ENCODE results near the gene SPDYE17. TPM values are rescaled to one million over a fixed set of nuclear protein-coding genes. Genes with fewer than 3 reads are reported as not detected.
"Not testable (repeated sequence)": the region's sequence is repeated elsewhere in the genome, so short reads cannot be mapped to it uniquely, and the experiment has no call there.

The SPDYE17 gene
- polyA plus RNA-seq, 1 donor, result not detected

DNA sequence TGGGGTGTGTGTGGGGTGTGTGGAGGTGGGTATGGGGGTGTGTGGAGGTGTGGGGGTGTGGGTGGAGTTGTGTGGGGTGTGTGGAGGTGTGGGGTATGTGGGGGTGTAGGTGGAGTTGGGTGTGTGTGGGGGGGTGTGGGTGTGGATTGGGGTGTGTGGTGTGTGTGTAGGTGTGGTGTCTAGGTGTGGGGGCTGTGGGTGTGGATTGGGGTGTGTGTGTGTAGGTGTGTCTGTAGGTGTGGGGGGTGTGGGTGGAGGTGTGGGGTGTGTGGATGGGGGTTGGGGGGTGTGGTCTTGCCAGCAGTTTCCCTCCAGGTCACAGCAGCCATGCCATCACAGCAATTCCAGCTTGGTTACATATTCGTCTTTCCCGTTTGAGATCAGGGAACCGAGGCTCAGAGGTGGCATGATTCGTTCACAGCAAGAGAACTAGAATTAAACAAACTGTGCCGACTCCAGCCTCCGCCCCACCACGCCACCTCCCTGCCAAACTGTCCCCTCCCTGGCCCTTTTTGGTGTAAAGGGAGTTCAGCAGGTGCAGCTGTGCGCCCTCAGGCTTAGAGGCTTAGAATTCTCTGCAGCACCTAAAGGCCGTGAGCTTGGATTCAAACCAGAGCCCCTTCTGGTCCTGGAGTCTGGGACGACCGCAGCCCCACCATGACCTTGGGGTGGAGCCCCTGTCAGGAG, 33.3 kb downstream of the SPDYE17 start:
- not testable (repeated sequence) for DNase-seq (ENCODE audit: low read depth)

- DNase-seq (ENCODE audit: low read depth), result no peak
These were observed 33.9 kb downstream of the SPDYE17 start for GRCh38 chr7:76998285-76998589.

- no peak for DNase-seq (ENCODE audit: low read depth)
These were observed 34.5 kb downstream of the SPDYE17 start for GRCh38 chr7:76997381-76998284.

DNA sequence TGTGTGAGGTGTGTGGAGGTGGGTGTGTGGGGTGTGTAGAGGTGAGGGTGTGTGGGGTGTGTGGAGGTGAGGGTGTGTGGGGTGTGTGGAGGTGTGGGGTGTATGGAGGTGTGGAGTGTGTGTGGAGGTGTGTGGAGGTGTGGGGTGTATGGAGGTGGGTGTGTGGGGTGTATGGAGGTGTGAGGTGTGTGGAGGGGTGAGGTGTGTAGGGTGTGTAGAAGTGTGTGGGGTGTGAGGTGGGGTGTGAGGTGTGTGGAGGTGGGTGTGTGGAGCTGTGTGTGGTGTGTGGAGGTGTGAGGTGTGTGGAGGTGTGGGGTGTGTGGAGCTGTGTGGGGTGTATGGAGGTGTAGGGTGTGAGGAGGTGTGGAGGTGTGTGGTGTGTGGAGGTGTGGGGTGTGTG, 35.2 kb downstream of the SPDYE17 start:
- not testable (repeated sequence) for DNase-seq (ENCODE audit: low read depth)

- DNase-seq (ENCODE audit: low read depth), result not testable (repeated sequence)
These were observed 37.9 kb downstream of the SPDYE17 start for GRCh38 chr7:76994286-76994685.

GRCh38 chr7:76993831-76994230, 38.3 kb downstream of the SPDYE17 start:
- not testable (repeated sequence) for DNase-seq (ENCODE audit: low read depth)

- DNase-seq (ENCODE audit: low read depth), result not testable (repeated sequence)
These were observed 39.3 kb downstream of the SPDYE17 start for GRCh38 chr7:76992871-76993270.

DNA sequence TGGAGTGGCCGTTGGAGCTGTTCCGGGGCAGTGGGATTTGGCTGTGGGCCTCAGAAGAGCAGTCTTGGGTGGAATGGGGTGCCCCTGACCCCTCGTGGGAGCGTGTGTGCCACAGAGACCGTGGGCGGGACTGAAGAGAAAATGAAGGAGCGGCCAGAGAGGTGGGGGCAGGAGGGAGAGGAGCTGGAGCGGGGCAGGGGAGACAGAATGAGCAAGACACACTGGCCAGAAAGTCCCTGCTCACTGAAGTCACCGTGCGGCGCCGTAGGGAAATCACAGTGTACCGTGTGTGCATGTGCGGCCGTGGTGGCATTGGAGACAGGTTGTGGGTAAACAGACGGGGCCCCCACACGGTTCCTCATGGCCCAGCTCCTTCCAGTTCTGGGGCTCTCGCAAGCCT, 40.0 kb downstream of the SPDYE17 start:
- DNase-seq (ENCODE audit: low read depth), result not testable (repeated sequence)

DNA sequence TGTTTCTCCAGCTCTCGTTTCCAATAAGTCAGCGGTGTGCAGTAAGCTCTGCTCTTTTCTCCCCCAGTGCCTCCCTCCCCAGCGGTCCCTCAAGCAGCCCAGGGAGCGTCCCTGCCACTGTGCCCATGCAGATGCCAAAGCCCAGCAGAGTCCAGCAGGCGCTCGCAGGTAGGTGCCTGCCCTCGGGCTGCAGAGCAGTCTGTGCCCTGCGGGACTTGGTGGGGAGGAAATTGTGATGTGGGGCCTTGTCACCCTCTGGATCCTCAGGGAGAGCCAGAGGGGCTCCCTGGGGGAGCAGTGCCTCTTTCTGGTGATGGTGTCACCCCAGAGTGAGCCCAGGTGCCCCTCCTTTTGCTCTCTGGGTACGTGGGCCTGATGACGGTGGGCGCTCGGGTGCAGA, 42.0 kb downstream of the SPDYE17 start:
- not testable (repeated sequence) for DNase-seq (ENCODE audit: low read depth)

DNA sequence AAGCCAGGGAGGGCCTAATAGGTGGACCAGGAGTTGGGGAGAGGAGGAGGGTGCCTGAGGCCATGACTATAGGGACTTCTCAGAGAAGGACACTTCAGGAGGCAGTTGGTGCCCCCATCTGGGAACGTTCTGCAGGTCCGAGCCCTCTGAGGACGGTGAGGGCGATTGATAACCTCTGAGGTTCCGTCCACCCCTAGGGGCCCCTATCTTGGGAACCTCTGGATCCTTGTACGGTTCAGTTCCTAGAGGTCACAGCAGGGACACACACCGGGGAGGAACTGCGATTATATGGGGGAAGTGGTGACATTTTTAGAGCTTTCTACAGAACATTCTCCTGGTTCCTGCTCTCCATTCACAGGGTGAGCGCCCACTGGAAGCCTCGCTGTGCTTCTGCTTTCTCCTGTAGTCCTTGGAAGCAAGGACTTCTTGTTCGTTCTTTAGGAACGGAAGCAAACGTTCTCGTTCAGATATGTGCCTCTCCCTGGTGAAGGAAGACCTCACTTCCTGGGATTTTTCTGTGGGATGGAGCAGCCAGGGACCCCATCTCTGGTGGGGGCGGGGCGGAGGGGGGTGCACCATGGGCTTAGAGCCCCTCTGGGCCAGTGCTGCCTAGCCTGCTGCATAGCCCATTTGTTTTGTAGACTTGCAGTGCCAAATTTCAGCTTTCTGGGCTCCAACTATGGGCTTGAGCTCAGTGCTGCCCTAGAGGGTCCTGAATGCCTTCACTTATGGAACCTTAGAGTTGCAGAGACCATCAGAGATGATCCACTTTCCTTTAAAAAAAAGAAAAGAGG, 46.0 kb downstream of the SPDYE17 start:
- DNase-seq (ENCODE audit: low read depth), result not testable (repeated sequence)

DNA sequence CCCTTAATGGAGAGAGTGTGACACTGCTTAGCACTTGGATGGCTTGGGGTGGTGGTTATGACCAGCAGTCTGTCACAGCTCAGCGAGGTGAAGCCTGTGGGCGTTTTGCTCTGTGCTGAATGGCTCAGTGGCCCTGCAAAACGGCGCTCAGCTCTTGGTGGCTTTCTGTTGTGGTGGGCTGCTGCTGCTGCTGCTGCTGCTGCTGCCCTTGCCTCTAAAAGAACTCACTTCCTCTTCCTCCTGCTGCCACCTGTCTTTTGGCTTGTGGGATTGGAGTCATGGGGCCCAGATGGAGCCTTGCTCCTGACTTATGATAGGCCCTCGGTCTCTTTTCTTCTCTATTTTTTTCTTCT, 47.4 kb downstream of the SPDYE17 start:
- not testable (repeated sequence) for DNase-seq (ENCODE audit: low read depth)

DNA sequence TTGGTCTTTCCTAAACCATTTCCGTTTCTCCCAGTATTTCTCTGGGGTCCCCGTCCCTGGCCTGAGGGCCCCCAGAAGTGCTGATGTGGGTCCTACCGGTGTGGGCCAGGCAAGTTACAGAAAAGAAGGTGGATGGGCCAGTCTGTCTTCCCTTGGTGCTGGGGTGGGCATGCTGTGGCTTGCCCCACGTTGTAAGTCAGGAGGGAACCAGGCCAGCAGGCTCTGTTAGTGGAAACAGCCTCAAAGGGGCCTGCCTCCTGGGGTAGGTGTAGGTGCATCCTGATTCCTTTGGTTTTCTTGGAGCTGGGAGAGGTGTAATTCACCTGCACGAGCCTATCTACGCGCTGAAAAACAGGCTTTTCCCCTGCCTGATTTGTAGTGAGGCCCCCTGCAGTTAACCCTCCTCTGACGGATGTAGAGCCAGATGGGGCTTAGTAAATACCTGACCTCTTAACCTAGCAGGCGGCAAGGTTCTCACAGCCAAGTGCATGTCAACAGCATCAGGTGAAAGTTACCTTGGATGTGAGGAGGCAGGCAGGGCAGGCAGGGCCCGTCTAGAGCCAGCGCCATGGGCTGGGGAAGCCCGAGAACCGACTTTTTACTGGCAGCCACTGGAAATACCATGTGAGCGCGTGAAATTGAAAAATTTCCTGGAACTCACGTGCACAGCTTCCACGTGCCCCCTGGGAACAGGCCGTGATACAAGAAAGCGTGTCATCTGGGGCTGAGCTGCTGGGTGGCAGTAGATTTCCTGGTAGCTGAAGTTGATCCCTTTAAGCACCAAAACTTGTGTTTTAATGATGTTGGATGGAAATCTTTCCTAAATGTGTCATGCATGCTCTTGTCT, 48.0 kb downstream of the SPDYE17 start:
- not testable (repeated sequence) for DNase-seq (ENCODE audit: low read depth)

- DNase-seq (ENCODE audit: low read depth), result not testable (repeated sequence)
These were observed 48.8 kb downstream of the SPDYE17 start for GRCh38 chr7:76983333-76983732.

- DNase-seq (ENCODE audit: low read depth), result not testable (repeated sequence)
These were observed 49.7 kb downstream of the SPDYE17 start for GRCh38 chr7:76982501-76982900.

GRCh38 chr7:76981187-76981970, 50.8 kb downstream of the SPDYE17 start:
- DNase-seq (ENCODE audit: low read depth), result not testable (repeated sequence)

GRCh38 chr7:76980576-76980975, 51.6 kb downstream of the SPDYE17 start:
- not testable (repeated sequence) for DNase-seq (ENCODE audit: low read depth)

GRCh38 chr7:76977761-76978367, 54.3 kb downstream of the SPDYE17 start:
- not testable (repeated sequence) for DNase-seq (ENCODE audit: low read depth)

DNA sequence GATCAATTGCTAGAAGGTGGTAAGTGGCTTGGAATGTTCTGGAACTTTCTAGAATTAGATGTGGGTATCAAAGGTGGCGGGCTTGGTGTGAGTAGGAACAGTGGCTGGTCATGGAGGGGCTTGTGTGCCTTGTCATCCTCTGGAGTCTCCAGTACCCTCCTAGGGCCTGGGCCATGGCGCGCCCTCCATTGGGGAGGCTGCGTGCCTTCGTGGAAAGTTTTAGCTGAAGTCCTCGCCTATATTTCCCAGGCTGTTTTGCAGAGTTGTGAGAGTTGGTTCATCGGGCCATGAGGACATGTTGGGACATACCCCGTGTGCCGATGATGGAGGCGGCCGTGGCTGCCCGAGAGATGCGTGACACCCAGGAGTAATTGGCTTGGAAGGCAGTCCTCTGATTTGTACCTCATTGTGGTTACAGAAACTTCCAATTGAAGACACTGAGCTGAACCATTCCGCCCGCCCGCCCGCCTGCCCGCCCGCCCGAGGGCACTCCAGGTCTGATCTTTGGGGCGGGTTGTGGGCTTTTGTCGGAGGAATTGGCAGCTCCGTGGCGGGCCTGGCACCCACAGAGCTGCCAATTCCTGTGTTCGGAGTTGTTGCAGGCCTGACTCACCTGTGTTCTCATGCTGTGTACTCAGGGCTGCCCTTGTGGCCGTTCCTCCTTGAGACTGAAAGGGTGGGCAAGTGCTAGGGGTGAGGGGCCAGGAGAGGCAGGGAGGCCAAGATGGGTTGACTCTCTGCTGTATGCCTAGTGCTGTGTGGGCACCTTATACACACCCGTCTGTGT, 57.2 kb downstream of the SPDYE17 start:
- not testable (repeated sequence) for DNase-seq (ENCODE audit: low read depth)

GRCh38 chr7:76974336-76974735, 57.8 kb downstream of the SPDYE17 start:
- DNase-seq (ENCODE audit: low read depth), result not testable (repeated sequence)

All from forelimb muscle (tissue), 1 donor.